ENCODE data around the gene DYNLRB1.
"Not testable (repeated sequence)": the region's sequence is repeated elsewhere in the genome, so short reads cannot be mapped to it uniquely, and the experiment has no call there.

DYNLRB1 gene

DNA sequence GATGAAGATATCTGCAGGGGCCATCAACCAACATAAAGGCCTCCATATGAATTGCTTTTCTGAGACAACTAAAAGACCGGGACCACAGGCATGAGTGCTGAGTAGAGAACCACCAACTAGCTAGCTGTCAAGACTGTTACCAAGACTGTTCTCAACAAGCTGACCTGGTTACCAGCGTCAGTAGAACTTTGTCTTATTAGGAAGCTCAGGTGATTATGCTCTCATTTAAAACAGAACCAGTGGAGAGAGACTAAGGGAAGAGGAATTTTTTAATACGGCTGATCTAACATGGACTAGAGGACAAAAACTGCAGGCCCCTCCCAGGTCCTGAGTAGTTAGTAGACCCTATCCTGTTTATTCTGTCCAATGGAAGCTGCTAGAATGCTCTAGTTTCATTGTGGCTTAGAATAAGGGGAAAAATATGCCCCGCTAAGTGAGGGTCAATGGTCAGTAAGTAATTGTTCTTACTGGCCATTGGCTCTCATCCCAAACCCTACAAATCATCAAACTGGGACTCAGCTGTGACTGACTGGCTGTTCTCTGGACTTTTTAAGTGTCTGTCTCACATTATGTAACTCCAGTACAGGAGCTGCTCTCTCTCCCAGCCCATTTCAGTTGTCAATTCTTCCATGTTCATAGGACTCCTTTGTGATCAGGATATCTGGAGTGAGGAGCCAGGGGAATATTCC is 3.8 kb upstream of the DYNLRB1 start:
- DNase-seq (ENCODE audit: low spot score): no peak

DNA sequence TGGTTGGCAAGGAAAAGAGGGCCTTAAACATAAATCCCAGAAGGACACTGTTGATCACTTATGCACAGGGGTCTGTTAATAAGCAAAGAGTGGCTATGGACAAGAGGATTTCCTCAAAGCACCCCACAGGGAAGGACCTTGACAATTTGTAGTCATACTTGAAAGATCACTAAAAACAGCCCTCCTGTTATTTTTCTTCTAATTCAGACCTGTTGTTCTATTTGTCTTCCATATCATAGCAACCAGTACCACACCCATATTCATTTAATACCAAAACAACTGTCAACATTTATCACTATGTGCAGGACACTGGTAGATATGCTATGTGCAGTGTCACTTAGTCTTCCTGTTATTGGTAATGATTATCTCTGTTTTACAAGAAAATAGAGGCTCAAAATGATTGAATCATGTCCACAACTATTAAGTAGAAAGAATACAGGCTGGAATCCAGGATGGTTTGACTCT is 3.2 kb upstream of the DYNLRB1 start:
- no peak for DNase-seq (ENCODE audit: low spot score)

DNA sequence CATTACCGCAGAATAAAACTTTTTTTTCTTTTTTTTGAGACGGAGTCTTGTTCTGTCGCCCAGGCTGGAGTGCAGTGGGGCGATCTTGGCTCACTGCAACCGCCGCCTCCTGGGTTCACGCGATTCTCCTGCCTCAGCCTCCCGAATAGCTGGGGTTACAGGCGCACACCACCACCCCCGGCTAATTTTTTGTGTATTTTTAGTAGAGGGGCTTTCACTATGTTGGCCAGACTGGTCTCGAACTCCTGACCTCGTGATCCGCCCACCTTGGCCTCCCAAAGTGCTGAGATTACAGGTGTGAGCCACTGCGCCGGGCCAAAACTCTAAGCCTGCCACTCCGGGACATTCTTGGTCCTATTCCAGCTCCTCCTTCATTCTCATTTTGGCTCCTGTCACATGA is 2.2 kb upstream of the DYNLRB1 start:
- not testable (repeated sequence) for DNase-seq (ENCODE audit: low spot score)

- no peak for DNase-seq (ENCODE audit: low spot score)
These were observed 1.2 kb upstream of the DYNLRB1 start for GRCh38 chr20:34514897-34515483.

- DNase-seq (ENCODE audit: low spot score): peak; percentile 25
These were observed 557 bp upstream of the DYNLRB1 start for GRCh38 chr20:34515484-34516246.

DNA sequence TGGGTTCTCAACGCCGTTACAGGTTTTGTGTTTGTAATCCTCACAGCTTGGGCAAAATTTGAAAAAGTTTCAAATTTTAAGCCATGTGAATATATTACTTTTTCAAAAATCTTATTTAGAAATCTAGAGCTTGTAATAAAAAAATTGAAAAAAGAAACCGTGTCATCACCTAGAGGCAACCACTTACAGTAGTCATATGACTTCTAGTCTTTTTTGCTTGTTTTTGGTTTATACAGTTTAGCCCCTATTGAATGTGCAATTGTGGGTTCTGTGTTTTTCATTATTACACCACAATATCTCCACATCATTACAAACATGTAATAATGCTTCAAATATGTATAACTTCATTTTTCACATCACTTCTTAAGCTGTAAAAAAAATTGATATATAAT is 888 bp downstream of the DYNLRB1 start:
- DNase-seq (ENCODE audit: low spot score): peak; percentile 17

DNA sequence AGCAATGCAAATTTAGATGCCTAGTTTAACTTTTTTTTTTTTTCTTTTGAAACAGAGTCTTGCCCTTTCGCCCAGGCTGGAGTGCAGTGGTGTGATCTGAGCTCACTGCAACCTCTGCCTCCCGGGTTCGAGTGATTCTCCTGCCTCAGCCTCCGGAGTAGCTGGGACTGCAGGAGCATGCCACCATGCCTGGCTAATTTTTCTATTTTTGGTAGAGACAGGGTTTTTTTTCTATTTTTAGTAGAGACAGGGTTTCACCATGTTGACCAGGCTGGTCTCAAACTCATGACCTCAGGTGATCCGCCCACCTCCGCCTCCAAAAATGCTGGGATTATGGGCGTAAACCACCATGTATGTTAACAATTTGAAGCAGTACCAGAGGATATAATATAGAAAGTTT is 2.6 kb downstream of the DYNLRB1 start:
- not testable (repeated sequence) for DNase-seq (ENCODE audit: low spot score)

DNA sequence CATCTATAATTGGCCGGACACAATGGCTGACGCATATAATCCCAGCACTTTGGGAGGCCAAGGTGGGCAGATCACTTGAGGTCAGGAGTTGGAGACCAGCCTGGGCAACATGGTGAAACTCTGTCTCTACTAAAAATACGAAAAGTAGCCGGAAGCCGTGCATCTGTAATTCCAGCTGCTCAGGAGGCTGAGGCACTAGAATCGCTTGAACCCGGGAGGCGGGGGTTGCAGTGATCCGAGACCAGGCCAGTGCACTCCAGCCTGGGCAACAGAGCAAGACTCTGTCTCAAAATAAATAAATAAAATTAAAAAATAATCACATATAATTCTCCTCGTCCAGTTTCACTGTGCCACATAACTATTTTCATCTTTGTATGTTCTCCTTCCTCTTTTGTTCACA is 3.6 kb downstream of the DYNLRB1 start:
- DNase-seq (ENCODE audit: low spot score): not testable (repeated sequence)

DNA sequence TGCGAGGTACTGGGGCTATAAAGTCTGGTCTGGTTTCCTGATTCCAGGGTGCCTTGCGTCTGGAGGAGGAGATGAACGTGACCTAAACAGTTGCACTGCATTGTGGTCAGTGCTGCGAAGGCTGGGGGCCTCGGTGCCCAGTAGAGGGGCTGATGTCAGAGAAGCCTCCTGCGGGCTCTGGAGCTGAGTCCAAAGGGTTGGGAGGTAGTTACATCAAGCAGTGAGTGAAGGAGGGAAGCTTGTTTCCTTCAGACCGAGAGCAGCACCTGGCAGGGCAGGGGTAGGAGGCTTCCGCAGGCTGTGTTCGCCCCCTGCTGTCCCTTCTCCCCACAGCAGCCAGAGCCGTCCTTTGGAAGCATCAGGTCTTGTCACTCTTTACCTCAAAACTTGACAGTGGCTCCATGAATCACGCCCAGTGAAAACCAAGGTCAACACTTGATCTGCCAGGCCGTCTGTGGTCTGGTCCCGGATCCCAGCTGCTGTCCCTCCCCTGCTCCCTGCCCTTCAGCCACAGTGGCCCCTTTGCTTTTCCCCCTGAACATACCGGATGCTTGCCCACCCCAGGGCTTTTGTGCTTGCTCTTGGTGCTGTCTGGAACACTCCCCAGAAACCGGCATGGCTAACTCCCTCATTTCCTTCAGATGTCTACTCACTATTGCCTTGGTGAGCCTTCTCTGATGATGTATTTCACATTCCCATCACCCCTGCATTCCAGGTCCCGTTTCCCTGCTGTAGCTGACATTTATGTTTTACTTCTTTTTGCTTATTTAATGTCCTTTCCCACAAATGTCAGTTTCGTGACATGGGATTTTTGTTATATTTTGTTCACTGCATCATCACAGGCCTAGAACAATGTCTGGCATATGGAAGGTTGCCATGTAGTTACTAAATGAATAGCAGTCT is 7.0 kb downstream of the DYNLRB1 start:
- peak; percentile 25 for DNase-seq (ENCODE audit: low spot score)

- DNase-seq (ENCODE audit: low spot score): no peak
These were observed 8.2 kb downstream of the DYNLRB1 start for GRCh38 chr20:34524426-34524825.

DNA sequence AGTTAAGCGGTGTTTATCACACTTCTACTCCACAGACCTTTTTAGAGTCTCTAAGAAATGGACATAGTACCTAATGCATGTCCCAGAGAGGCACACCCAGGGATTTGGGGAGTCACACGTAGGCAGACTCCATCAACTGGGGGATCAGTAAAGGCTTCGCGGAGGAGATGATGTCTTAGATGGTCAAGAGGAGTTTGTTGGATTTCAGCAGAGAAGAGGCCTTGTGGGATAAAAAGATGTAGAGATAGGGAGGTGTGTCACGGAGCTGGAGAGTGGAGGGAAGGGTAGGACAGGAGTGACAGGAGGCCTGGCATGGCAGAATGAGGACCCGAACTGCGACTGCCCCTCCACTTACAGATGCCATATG is 9.1 kb downstream of the DYNLRB1 start:
- DNase-seq (ENCODE audit: low spot score): no peak

GRCh38 chr20:34525709-34526416 is 9.6 kb downstream of the DYNLRB1 start:
- DNase-seq (ENCODE audit: low spot score): peak; percentile 94

- DNase-seq (ENCODE audit: low spot score): no peak
These were observed 10.2 kb downstream of the DYNLRB1 start for GRCh38 chr20:34526466-34526865.

GRCh38 chr20:34527016-34527415 is 10.8 kb downstream of the DYNLRB1 start:
- no peak for DNase-seq (ENCODE audit: low spot score)

- DNase-seq (ENCODE audit: low spot score): no peak
These were observed 12.7 kb downstream of the DYNLRB1 start for GRCh38 chr20:34528921-34529297.

- DNase-seq (ENCODE audit: low spot score): no peak
These were observed 13.5 kb downstream of the DYNLRB1 start for GRCh38 chr20:34529742-34530141.

DNA sequence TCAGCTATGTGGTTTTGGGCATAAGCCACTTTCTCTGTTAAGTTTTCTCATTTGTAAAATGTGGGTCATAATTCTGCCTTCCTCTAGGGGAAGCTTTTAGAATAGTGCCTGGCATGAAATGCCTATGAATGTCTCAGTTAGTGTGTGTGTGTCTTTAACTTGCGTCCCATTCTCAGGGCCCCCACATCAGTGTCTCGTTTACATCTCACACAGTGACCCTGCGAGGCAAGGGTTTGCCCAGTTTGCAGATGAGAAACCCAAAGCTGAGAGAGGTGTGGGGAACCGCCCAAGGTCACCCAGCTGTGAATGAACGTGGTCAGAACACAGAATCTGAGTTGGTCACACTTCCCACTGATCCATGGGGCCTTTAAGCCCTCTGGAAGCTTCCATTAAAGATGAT is 14.1 kb downstream of the DYNLRB1 start:
- no peak for DNase-seq (ENCODE audit: low spot score)

- DNase-seq (ENCODE audit: low spot score): no peak
These were observed 15.5 kb downstream of the DYNLRB1 start for GRCh38 chr20:34531608-34532265.

DNA sequence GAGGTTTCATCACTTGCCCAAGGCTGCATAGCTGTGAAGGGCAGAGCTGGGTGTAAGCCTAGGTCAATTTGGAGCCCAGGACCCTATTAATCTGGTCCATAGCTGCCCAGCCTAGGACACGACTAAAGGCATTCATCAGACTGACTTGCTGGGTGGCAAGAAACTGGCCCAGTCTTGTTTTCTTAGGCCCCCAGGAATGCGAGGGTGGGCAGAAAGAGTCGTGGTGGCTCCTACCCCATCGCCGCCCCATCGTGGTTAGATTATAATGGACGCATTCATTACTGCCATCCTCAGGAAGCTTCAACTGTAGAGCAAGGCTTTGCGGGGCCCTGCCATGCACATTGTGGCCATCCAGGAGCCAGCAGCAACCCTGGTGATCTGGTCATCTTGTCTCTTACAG is 16.1 kb downstream of the DYNLRB1 start:
- DNase-seq (ENCODE audit: low spot score): no peak

DNA sequence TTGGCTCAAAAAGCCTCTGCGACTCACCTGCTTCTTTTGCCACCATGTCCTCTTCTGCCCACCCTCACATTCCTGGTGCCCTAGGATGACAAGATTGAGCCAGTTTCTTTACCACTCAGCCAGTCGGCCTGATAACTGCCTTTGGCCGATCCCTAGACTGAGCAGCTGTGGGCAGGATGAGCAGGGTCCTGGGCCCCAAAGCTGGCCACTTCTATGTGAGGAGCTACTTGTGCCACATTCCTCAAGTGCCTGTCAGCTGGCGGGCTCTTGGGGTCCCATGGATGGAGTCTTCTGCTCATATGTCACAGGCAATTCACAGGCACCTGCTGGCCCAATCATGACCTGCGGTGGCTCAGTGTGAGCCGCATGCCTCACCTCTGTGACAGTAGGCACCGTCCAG is 16.5 kb downstream of the DYNLRB1 start:
- no peak for DNase-seq (ENCODE audit: low spot score)
